ENCODE measurements around the gene GIGYF2. TPM values are rescaled to one million over a fixed set of nuclear protein-coding genes. Genes with fewer than 3 reads are reported as not detected.

GIGYF2 gene
- polyA plus RNA-seq, 2 of the 4 experiments (the other 2 are of a cell fraction): 31.2 to 46.3 TPM

- H3K4me3 ChIP-seq: 0 out of 3 replicates have a peak overlapping the region, but pooled peaks have one; percentile 7
- FAIRE-seq: peak; percentile 67
- peaks cover 24% of the 10 kb centered on the region for H3K4me1 ChIP-seq
- H3K9me3 ChIP-seq: no peaks in the 10 kb centered on the region
- peak; percentile 97 to 98 for ATAC-seq
- peak overlapping the region; percentile 93 to 99 for H3K27ac ChIP-seq
- WGBS (ENCODE audit: missing lambda C conversion rate): 26% methylated on average over 22 of the region's 28 CpGs
- DNase-seq (ENCODE audit: low read depth in 1 of 2, low spot score in 1 of 2): peak; percentile 84 to 93
- peak overlapping the region; percentile 88 for H3K4me2 ChIP-seq
- ChIA-PET CTCF (interaction anchor here (0.7 to 1.4 kb wide), 7 partner anchors 24 to 349 kb away, joined by 3 to 4 read pairs (median 3); partner anchors contain the start of gene ATG16L1), POLR2A (interaction anchor here (1.0 kb wide), 2 partner anchors 78 to 349 kb away, joined by 3 read pairs; partner anchors contain the start of gene ATG16L1)
- TF ChIP-seq RNF2 (IDR thresholded peaks at IDR 0.05; ENCODE audit: borderline replicate concordance, low read depth): no peak
- no peak for TF ChIP-seq FOSB (CRISPR knock-in tag; IDR thresholded peaks at IDR 0.05)
- no peak for TF ChIP-seq MAZ (IDR thresholded peaks at IDR 0.05; ENCODE audit: borderline replicate concordance, low read depth, low read length)
- no peak for TF ChIP-seq RARB (CRISPR knock-in tag; IDR thresholded peaks at IDR 0.05)
- peak; percentile 84 for TF ChIP-seq FOSL2 (IDR thresholded peaks at IDR 0.05)
- TF ChIP-seq FOSL2 (CRISPR knock-in tag; IDR thresholded peaks at IDR 0.05): peak; percentile 85
- TF ChIP-seq NR3C1 (IDR thresholded peaks at IDR 0.05): no peak
- TF ChIP-seq ZFP36 (IDR thresholded peaks at IDR 0.05; ENCODE audit: borderline replicate concordance, partially characterized antibody): no peak
- no peak for TF ChIP-seq HOXA7 (CRISPR knock-in tag; IDR thresholded peaks at IDR 0.05)
- no peak for TF ChIP-seq HEYL (CRISPR knock-in tag; IDR thresholded peaks at IDR 0.05)
- no peak for TF ChIP-seq POLR2A (IDR thresholded peaks at IDR 0.05; ENCODE audit: low read length)
- no peak for TF ChIP-seq RCOR1 (IDR thresholded peaks at IDR 0.05; ENCODE audit: low read depth, low read length)
- TF ChIP-seq, protein P1, sequence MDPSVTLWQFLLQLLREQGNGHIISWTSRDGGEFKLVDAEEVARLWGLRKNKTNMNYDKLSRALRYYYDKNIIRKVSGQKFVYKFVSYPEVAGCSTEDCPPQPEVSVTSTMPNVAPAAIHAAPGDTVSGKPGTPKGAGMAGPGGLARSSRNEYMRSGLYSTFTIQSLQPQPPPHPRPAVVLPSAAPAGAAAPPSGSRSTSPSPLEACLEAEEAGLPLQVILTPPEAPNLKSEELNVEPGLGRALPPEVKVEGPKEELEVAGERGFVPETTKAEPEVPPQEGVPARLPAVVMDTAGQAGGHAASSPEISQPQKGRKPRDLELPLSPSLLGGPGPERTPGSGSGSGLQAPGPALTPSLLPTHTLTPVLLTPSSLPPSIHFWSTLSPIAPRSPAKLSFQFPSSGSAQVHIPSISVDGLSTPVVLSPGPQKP (IDR thresholded peaks at IDR 0.05; ENCODE audit: low read depth, low read length): no peak
- TF ChIP-seq ESRRA (IDR thresholded peaks at IDR 0.05; ENCODE audit: borderline replicate concordance, low read length): no peak
- TF ChIP-seq, protein P2, sequence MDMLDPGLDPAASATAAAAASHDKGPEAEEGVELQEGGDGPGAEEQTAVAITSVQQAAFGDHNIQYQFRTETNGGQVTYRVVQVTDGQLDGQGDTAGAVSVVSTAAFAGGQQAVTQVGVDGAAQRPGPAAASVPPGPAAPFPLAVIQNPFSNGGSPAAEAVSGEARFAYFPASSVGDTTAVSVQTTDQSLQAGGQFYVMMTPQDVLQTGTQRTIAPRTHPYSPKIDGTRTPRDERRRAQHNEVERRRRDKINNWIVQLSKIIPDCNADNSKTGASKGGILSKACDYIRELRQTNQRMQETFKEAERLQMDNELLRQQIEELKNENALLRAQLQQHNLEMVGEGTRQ (IDR thresholded peaks at IDR 0.05): no peak
- TF ChIP-seq CEBPB (IDR thresholded peaks at IDR 0.05): peak in 1 of 2 experiments; percentile 48; a peak in 1 of 4 replicates
- TF ChIP-seq REST (IDR thresholded peaks at IDR 0.05): no peak
- TF ChIP-seq ZNF302 (CRISPR knock-in tag; IDR thresholded peaks at IDR 0.05): no peak
- TF ChIP-seq, protein P3, sequence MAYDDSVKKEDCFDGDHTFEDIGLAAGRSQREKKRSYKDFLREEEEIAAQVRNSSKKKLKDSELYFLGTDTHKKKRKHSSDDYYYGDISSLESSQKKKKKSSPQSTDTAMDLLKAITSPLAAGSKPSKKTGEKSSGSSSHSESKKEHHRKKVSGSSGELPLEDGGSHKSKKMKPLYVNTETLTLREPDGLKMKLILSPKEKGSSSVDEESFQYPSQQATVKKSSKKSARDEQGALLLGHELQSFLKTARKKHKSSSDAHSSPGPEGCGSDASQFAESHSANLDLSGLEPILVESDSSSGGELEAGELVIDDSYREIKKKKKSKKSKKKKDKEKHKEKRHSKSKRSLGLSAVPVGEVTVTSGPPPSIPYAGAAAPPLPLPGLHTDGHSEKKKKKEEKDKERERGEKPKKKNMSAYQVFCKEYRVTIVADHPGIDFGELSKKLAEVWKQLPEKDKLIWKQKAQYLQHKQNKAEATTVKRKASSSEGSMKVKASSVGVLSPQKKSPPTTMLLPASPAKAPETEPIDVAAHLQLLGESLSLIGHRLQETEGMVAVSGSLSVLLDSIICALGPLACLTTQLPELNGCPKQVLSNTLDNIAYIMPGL (CRISPR knock-in tag; IDR thresholded peaks at IDR 0.05; ENCODE audit: borderline replicate concordance): no peak
- no peak for TF ChIP-seq CBX2 (IDR thresholded peaks at IDR 0.05; ENCODE audit: borderline replicate concordance, low read depth)
- TF ChIP-seq MAFK (IDR thresholded peaks at IDR 0.05; ENCODE audit: partially characterized antibody): peak; percentile 7
- TF ChIP-seq MYC (IDR thresholded peaks at IDR 0.05; ENCODE audit: borderline replicate concordance, low read length): no peak
- TF ChIP-seq GATA3 (IDR thresholded peaks at IDR 0.05; ENCODE audit: borderline replicate concordance): no peak
- no peak for TF ChIP-seq RFX5 (IDR thresholded peaks at IDR 0.05)
- no peak for TF ChIP-seq TP53 (CRISPR knock-in tag; IDR thresholded peaks at IDR 0.05)
- no peak for TF ChIP-seq FOXS1 (CRISPR knock-in tag; IDR thresholded peaks at IDR 0.05)
- TF ChIP-seq RAD21 (conservative IDR thresholded peaks at IDR 0.05 in 1 of 2, IDR thresholded peaks at IDR 0.05 in 1 of 2): no peak; a peak in 2 of 5 replicates
- no peak for TF ChIP-seq NPAS2 (CRISPR knock-in tag; IDR thresholded peaks at IDR 0.05; ENCODE audit: borderline replicate concordance)
- TF ChIP-seq TFCP2L1 (CRISPR knock-in tag; IDR thresholded peaks at IDR 0.05): no peak
- TF ChIP-seq JUN (IDR thresholded peaks at IDR 0.05): peak; percentile 43 to 72; a peak in 3 of 5 replicates
- no peak for TF ChIP-seq PHF8 (IDR thresholded peaks at IDR 0.05; ENCODE audit: borderline replicate concordance, low read depth)
- TF ChIP-seq EP300 (IDR thresholded peaks at IDR 0.05): peak in 1 of 2 experiments; percentile 35; a peak in 1 of 5 replicates
These were observed 204.8 kb downstream of the GIGYF2 start for GRCh38 chr2:232901736-232902578.

All from A549 (cell line).